Measurements from ENCODE around the gene EHMT1. TPM values are rescaled to one million over a fixed set of nuclear protein-coding genes. Genes with fewer than 3 reads are reported as not detected.

EHMT1 gene
- total RNA-seq, 6 experiments from 2014 or later, result 41.0 to 116 (median 46.9) TPM

- peaks cover 23% of the 10 kb centered on the region for H3K36me3 Mint-ChIP-seq (ENCODE audit: low read depth)
- H3K9me3 Mint-ChIP-seq, result no peaks in the 10 kb centered on the region
- no peaks in the 10 kb centered on the region for H3K4me1 Mint-ChIP-seq (ENCODE audit: low read depth)
- H3K27me3 Mint-ChIP-seq (ENCODE audit: insufficient read depth), result peaks cover 5% of the 10 kb centered on the region
- TF ChIP-seq CTCF (IDR thresholded peaks at IDR 0.05), result no peak
- H3K4me3 Mint-ChIP-seq, result no peak overlapping the region
- no peak for DNase-seq
- H3K27ac Mint-ChIP-seq, result no peak overlapping the region
Measured at GRCh38 chr9:137813167-137813566, 194.4 kb downstream of the EHMT1 start.

GRCh38 chr9:137813651-137814415 is 195.0 kb downstream of the EHMT1 start:
- no peak for TF ChIP-seq CTCF (IDR thresholded peaks at IDR 0.05)
- H3K4me1 Mint-ChIP-seq (ENCODE audit: low read depth), result no peaks in the 10 kb centered on the region
- H3K27ac Mint-ChIP-seq, result no peak overlapping the region
- H3K36me3 Mint-ChIP-seq (ENCODE audit: low read depth), result peaks cover 21% of the 10 kb centered on the region
- DNase-seq, result no peak
- H3K27me3 Mint-ChIP-seq (ENCODE audit: insufficient read depth), result peaks cover 5% of the 10 kb centered on the region
- H3K9me3 Mint-ChIP-seq, result no peaks in the 10 kb centered on the region
- no peak overlapping the region for H3K4me3 Mint-ChIP-seq

GRCh38 chr9:137814436-137814835 is 195.6 kb downstream of the EHMT1 start:
- no peak for TF ChIP-seq CTCF (IDR thresholded peaks at IDR 0.05)
- Mint-ChIP-seq H3K36me3 (ENCODE audit: low read depth) (peaks cover 21% of the 10 kb centered on the region), H3K4me3 (no peak overlapping the region)

GRCh38 chr9:137814841-137815240 is 196.0 kb downstream of the EHMT1 start:
- H3K36me3 Mint-ChIP-seq (ENCODE audit: low read depth), result peaks cover 21% of the 10 kb centered on the region
- H3K27me3 Mint-ChIP-seq (ENCODE audit: insufficient read depth), result peaks cover 5% of the 10 kb centered on the region

More at GRCh38 chr9:137814436-137814835, 195.6 kb downstream of the EHMT1 start:
- no peaks in the 10 kb centered on the region for H3K4me1 Mint-ChIP-seq (ENCODE audit: low read depth)
- no peak overlapping the region for H3K27ac Mint-ChIP-seq
- H3K27me3 Mint-ChIP-seq (ENCODE audit: insufficient read depth), result peaks cover 5% of the 10 kb centered on the region
- no peaks in the 10 kb centered on the region for H3K9me3 Mint-ChIP-seq
- DNase-seq, result no peak

More at GRCh38 chr9:137814841-137815240, 196.0 kb downstream of the EHMT1 start:
- no peaks in the 10 kb centered on the region for H3K9me3 Mint-ChIP-seq
- no peak overlapping the region; the same call in 1 of the 2 replicates for H3K27ac Mint-ChIP-seq
- DNase-seq, result no peak
- H3K4me3 Mint-ChIP-seq, result no peak overlapping the region
- no peaks in the 10 kb centered on the region for H3K4me1 Mint-ChIP-seq (ENCODE audit: low read depth)
- no peak for TF ChIP-seq CTCF (IDR thresholded peaks at IDR 0.05)

Data from HFFc6 (cell line).